Measurements from ENCODE around the gene ZNFX1.
A peak's percentile ranks its signal among the peaks of the same experiment; 100 is the strongest.
"Not testable (repeated sequence)": the region's sequence is repeated elsewhere in the genome, so short reads cannot be mapped to it uniquely, and the experiment has no call there.

The ZNFX1 gene

DNA sequence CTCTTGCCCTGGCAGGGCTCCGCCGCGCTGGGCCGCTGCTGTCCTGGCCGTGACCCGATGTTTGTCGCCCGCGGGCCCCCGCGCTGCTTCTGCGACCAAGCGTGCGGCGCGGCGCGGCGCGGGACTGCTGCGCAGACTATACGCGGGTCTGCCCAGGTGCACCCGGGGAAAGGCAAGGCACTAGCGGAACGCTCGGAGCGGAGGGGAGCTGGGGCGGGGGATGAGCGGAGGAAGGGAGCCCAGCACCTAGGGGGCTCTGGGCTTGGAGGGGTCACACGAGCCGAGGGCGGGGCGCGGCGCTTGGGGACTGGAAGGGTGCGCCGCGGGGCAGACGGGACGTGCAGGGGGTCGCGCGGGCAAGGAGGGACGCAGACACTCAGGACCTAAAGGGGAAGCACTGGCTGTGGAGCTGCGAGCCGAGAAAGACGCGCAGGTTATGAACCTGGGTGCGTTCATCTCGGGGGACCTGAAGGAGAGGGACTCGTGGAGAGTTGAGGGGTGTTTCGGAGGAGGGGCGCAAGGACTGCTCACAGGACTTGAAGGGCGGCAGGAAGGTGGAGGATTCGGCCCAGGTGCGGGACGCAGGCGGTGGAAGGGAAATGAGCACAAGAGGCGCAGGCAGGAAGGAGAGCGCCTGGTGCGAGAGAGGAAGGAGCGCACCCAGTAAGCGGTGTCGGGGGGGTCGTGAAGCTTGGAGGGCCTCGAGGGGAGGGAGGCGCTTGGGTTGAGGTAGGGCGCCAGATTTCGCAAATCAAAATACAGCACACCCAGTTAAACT, 40.8 kb upstream of the ZNFX1 start:
- H3K4me3 ChIP-seq (ENCODE audit: low read length), result peak overlapping the region; percentile 8
- TF ChIP-seq, protein P1, sequence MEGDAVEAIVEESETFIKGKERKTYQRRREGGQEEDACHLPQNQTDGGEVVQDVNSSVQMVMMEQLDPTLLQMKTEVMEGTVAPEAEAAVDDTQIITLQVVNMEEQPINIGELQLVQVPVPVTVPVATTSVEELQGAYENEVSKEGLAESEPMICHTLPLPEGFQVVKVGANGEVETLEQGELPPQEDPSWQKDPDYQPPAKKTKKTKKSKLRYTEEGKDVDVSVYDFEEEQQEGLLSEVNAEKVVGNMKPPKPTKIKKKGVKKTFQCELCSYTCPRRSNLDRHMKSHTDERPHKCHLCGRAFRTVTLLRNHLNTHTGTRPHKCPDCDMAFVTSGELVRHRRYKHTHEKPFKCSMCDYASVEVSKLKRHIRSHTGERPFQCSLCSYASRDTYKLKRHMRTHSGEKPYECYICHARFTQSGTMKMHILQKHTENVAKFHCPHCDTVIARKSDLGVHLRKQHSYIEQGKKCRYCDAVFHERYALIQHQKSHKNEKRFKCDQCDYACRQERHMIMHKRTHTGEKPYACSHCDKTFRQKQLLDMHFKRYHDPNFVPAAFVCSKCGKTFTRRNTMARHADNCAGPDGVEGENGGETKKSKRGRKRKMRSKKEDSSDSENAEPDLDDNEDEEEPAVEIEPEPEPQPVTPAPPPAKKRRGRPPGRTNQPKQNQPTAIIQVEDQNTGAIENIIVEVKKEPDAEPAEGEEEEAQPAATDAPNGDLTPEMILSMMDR (conservative IDR thresholded peaks at IDR 0.05; ENCODE audit: low read depth, low read length), result no peak
- no peak for DNase-seq (ENCODE audit: low read depth)

DNA sequence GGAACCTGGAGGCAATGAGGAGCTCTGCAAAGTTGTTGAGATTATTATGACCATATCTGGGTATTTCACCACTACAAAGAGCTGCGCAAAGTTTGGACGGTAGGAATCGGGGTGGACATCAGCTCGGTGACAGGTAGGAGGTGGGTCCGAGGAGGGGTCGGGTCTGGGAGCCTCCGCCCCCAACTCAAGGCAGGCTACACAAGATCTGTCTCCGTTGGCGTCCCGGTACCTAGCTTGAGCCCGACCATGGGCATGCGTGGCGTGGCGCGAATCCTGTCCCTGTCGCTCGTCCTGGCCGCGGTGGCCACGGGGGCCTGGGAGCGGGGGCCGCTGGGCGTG, 40.2 kb upstream of the ZNFX1 start:
- no peak overlapping the region for H3K4me3 ChIP-seq (ENCODE audit: low read length)
- DNase-seq (ENCODE audit: low read depth), result no peak
- TF ChIP-seq, protein P1 (conservative IDR thresholded peaks at IDR 0.05; ENCODE audit: low read depth, low read length), result no peak

DNA sequence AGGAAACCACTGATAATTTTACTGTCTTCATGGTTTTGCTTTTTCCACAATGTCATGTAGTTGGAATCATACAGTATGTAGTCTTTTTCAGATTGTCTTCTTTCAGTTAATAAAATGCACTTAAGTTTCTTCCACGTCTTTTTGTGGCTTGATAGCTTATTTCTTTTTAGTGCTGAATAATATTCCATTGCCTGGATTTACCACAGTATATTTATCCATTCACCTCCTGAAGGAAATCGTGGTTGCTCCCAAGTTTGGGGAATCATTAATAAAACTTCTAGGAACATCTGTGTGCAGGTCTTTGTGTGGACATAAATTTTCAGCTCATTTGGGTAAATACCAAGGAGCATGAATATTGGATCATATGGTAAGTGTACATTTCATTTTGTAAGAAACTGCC, 38.8 kb upstream of the ZNFX1 start:
- TF ChIP-seq, protein P1 (conservative IDR thresholded peaks at IDR 0.05; ENCODE audit: low read depth, low read length), result no peak

DNA sequence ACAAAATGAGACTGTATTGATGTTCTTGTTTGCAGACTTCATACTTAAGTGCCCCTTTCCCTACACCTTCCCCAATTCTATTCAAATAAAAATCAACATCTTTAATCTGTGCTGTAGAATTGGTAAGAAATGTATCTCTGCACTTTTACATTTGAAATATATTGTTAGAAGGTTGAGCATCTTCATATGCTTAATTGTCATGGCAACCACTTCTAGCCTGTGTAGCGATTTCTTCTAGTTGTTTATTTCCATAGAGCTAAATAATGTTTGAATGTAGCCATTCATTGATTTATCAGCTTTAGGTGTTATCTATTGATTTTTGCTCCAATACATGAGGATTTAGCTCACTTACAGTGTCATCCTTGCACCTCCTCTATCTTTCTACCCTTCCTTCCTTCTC, 37.7 kb upstream of the ZNFX1 start:
- no peak overlapping the region for H3K4me3 ChIP-seq (ENCODE audit: low read length)
- TF ChIP-seq, protein P1 (conservative IDR thresholded peaks at IDR 0.05; ENCODE audit: low read depth, low read length), result no peak
- no peak for DNase-seq (ENCODE audit: low read depth)

More for the DNA sequence above, 38.8 kb upstream of the ZNFX1 start:
- DNase-seq (ENCODE audit: low read depth), result no peak
- H3K4me3 ChIP-seq (ENCODE audit: low read length), result no peak overlapping the region

DNA sequence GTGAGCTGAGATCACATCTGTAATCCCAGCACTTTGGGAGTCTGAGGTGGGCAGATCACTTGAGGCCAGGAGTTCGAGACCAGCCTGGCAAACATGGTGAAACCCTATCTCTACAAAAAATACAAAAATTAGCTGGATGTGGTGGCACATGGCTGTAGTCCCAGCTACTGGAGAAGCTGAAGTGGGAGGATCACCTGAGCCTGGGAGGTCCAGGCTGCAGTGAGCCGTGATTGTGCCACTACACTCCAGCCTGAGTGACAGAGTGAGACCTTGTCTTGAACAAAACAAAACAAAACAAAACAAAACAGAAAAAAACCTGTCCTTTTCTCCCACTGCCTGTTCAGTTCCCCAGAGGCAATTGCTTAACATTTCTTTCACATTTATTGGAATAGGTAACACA, 36.2 kb upstream of the ZNFX1 start:
- not testable (repeated sequence) for H3K4me3 ChIP-seq (ENCODE audit: low read length); DNase-seq (ENCODE audit: low read depth)

DNA sequence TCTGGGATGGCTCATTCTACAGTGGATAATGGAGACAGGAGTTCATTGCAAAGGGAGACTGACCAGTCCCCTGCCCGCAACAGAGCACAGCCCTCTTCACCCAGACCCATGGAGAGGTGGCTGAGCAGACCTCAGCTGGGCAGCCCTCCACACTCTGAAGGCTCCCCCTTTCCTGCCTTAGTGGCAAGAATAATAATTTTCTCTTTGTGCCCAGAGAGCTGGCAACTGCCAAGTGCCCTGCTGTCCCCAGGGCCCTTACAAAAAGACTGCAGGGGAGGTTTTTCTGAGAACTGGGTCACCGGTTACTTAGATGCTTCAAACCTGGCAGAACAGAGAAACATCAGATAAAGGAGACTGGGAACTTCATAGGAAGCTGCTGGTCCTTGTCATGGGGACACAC, 35.4 kb upstream of the ZNFX1 start:
- TF ChIP-seq, protein P1 (conservative IDR thresholded peaks at IDR 0.05; ENCODE audit: low read depth, low read length), result no peak
- no peak overlapping the region for H3K4me3 ChIP-seq (ENCODE audit: low read length)
- no peak for DNase-seq (ENCODE audit: low read depth)

DNA sequence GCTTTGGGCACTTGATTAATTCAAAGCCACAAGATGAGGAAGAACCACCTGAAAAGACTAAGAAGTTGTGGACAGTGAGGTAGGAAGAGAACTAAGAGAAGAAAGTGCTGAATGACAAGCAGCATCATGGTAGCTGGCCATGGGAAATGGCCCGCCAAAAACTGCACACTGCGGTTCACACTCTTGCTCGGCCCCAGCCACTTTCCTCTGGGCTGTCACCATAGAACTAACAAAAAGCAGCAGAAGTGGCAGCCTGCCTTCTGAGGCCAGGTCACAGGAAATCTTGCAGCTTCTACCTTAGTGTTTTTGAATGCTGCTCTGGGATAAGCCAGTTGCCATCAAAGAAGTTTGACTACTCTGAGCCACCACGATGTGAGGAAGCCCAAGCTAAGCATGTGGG, 34.8 kb upstream of the ZNFX1 start:
- no peak for DNase-seq (ENCODE audit: low read depth)
- TF ChIP-seq, protein P1 (conservative IDR thresholded peaks at IDR 0.05; ENCODE audit: low read depth, low read length), result no peak
- H3K4me3 ChIP-seq (ENCODE audit: low read length), result no peak overlapping the region
